Karpas-422 (cell line): ENCODE data around the gene RICTOR. TPM values are rescaled to one million over a fixed set of nuclear protein-coding genes. Genes with fewer than 3 reads are reported as not detected.

Source experiments
- DNase-seq: peaks from one replicate; pipeline ENCODE4 v3.0.0-alpha.2; 2015
- H2AFZ ChIP-seq: fragments of 200-600 bp; sonication (generic); 2 replicates; pipeline ENCODE4 v1.6.1; 2014; ENCODE audit warnings: antibody characterized with exemption, low read length, mixed read lengths
- H3K27ac ChIP-seq: fragments of 200-600 bp; sonication (generic); 2 replicates; pipeline ENCODE4 v1.5.1; 2014; ENCODE audit warnings: mild to moderate bottlenecking, low read length, moderate library complexity
- H3K27me3 ChIP-seq: fragments of 200-600 bp; sonication (generic); 2 replicates; pipeline ENCODE4 v1.6.1; 2014; ENCODE audit warnings: low read length, mixed read lengths
- H3K36me3 ChIP-seq: fragments of 200-600 bp; sonication (generic); 2 replicates; pipeline ENCODE4 v1.6.1; 2014; ENCODE audit warnings: low read length, mixed read lengths; ENCODE audit not compliant: insufficient read depth
- H3K4me1 ChIP-seq: fragments of 200-600 bp; sonication (generic); 2 replicates; pipeline ENCODE4 v1.6.1; 2014; ENCODE audit warnings: mild to moderate bottlenecking, low read length, mixed read lengths
- H3K4me2 ChIP-seq: fragments of 200-600 bp; sonication (generic); 2 replicates; pipeline ENCODE4 v1.6.1; 2014; ENCODE audit warnings: low read length, low read depth, mild to moderate bottlenecking; ENCODE audit not compliant: poor library complexity, severe bottlenecking
- H3K4me3 ChIP-seq: fragments of 200-600 bp; sonication (generic); 2 replicates; pipeline ENCODE4 v1.5.1; 2014; ENCODE audit warnings: mild to moderate bottlenecking, antibody characterized with exemption, low read length, mixed read lengths
- H3K79me2 ChIP-seq: fragments of 200-600 bp; sonication (generic); 2 replicates; pipeline ENCODE4 v1.6.1; 2014; ENCODE audit warnings: mild to moderate bottlenecking, low read length, mixed read lengths
- H3K9ac ChIP-seq: fragments of 200-600 bp; sonication (generic); 2 replicates; pipeline ENCODE4 v1.6.0; 2014; ENCODE audit warnings: low read length
- H3K9me2 ChIP-seq: fragments of 200-600 bp; sonication (generic), shearing (Covaris generic); replicated peaks from 2 replicates; pipeline ENCODE4 v1.6.0; 2014; ENCODE audit warnings: mild to moderate bottlenecking, low read length, moderate library complexity; ENCODE audit not compliant: insufficient read depth
- H3K9me3 ChIP-seq: fragments of 300-700, 200-600 bp; sonication (generic); 2 replicates; pipeline ENCODE4 v1.6.1; 2014; ENCODE audit warnings: low read length, mixed read lengths
- H4K20me1 ChIP-seq: fragments of 200-600 bp; sonication (generic); 2 replicates; pipeline ENCODE4 v1.6.1; 2014; ENCODE audit warnings: mild to moderate bottlenecking, antibody characterized with exemption, low read length, low read depth; ENCODE audit not compliant: insufficient read depth
- total RNA-seq: library from RNA; depleted of rRNA; stranded (reverse); fragments of >200 nt; shearing (Covaris generic); gene quantifications from 2 replicates; pipeline ENCODE4 v1.2.3, GENCODE V29; 2014; ENCODE audit warnings: low replicate concordance; rRNA removed

The RICTOR gene
- total RNA-seq: 24.5 and 42.7 TPM in 2 replicates

DNA sequence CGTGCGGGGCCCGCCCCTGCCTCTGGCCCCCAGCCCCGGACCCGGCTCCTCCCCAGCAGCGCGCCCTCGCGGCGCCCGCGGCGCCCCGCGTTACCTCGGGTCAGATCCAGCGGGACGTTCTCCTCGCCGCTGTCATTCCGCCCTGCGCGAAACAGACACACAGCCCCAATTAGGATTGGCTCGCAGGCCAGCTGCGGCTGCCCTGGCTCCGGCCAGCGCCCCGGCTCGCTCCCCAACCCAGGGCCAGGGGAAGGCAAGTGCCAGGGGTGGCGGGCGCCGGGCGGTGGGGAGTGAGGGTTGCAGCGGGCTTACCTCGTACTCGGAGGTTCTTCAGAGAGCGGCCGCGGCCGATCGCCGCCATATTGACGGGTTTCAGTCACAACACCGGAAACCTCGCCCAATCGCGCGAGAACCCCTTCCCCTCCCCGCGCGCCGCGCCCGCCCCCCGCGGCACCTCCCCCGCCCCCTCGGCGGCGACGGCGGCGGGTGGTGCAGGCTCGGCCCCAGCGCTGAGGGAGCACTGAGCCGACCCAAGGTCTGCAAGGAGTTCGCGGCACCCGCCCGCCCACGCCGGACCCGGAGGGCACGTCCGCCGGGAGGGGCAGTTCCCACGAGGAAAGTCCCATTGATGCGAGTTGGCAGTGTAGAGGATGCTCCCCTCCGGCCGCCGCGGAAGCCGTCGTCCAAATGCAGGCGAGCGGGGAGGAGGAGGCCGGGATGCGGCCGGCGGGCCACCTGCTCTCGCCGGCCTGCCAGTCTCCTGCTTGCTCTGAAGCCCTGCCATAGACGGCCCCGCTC is at the start of gene RICTOR:
RICTOR (minus strand) TSS at position 383 of the 798 bp plus-strand sequence; CDS start at position 361, 22 bp downstream.
- H3K9me2 ChIP-seq: no peaks in the 10 kb centered on the region
- peak within 1 kb of the TSS; percentile 81 for H2AFZ ChIP-seq
- H3K4me1 ChIP-seq: peaks cover 49% of the 10 kb centered on the region
- H3K27ac ChIP-seq: peak within 1 kb of the TSS; percentile 84
- H3K36me3 ChIP-seq: peaks cover 19% of the 10 kb centered on the region
- DNase-seq: peak; percentile 96
- peak within 1 kb of the TSS; percentile 96 for H3K4me2 ChIP-seq
- peaks cover 55% of the 10 kb centered on the region for H3K79me2 ChIP-seq
- peak within 1 kb of the TSS; percentile 77 for H3K4me3 ChIP-seq
- no peaks in the 10 kb centered on the region for H3K27me3 ChIP-seq
- H3K9me3 ChIP-seq: no peaks in the 10 kb centered on the region
- no peaks in the 10 kb centered on the region for H4K20me1 ChIP-seq
- H3K9ac ChIP-seq: peak within 1 kb of the TSS; percentile 97

DNA sequence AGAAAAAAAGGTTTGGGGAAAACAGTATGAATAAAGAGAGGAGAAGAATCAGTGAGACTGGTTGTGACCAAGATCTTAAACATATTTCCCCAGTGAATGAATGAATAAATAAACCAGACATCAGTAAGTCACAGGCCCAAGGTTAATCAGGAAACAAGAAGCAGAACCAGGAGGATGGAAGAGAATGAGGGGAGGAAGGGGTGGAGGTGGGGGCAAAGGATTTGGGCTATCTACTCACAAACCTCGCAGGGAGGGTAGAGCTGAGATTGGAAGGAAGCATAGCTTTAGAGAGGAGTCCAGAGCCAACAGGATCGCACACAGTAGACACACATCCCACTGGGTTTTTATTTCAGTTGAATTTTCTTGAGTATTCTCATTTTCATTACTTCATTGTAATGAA is 47.7 kb upstream of the RICTOR start:
- no peak overlapping the region for H3K4me2 ChIP-seq
- no peak overlapping the region for H3K27ac ChIP-seq
- no peaks in the 10 kb centered on the region for H3K79me2 ChIP-seq
- H3K9me3 ChIP-seq: no peaks in the 10 kb centered on the region
- H3K4me1 ChIP-seq: no peaks in the 10 kb centered on the region
- H3K36me3 ChIP-seq: no peaks in the 10 kb centered on the region
- H4K20me1 ChIP-seq: no peaks in the 10 kb centered on the region
- H3K4me3 ChIP-seq: no peak overlapping the region
- H3K27me3 ChIP-seq: no peaks in the 10 kb centered on the region
- no peak overlapping the region for H2AFZ ChIP-seq
- no peak for DNase-seq
- no peaks in the 10 kb centered on the region for H3K9me2 ChIP-seq
- no peak overlapping the region for H3K9ac ChIP-seq

DNA sequence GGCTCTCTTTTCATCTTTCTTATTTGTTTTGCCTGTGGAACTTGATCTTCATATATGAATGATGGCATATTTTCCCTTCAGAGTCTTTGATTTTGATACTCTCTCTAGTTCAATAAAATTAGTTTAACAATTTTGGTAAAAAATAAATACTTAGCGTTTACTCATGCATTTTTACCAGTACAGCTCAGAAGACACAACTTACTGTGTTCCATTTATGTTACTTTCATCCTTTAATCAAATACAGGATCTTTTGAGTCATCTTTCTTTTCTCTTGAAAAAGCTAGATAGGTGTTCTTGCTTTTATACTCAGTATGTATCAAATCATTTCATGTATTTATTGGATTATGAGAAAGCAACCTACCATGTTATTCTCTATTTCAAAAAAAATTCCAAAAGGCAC is 47.1 kb upstream of the RICTOR start:
- no peaks in the 10 kb centered on the region for H3K79me2 ChIP-seq
- no peaks in the 10 kb centered on the region for H3K4me1 ChIP-seq
- H3K9ac ChIP-seq: no peak overlapping the region
- no peak overlapping the region for H3K4me2 ChIP-seq
- no peak overlapping the region for H3K4me3 ChIP-seq
- H3K9me3 ChIP-seq: no peaks in the 10 kb centered on the region
- H3K27ac ChIP-seq: no peak overlapping the region
- H2AFZ ChIP-seq: no peak overlapping the region
- H3K27me3 ChIP-seq: no peaks in the 10 kb centered on the region
- H3K36me3 ChIP-seq: no peaks in the 10 kb centered on the region
- no peak for DNase-seq
- H3K9me2 ChIP-seq: no peaks in the 10 kb centered on the region
- no peaks in the 10 kb centered on the region for H4K20me1 ChIP-seq

- no peaks in the 10 kb centered on the region for H3K9me3 ChIP-seq
- H3K4me1 ChIP-seq: no peaks in the 10 kb centered on the region
- H3K4me2 ChIP-seq: no peak overlapping the region
- H3K9me2 ChIP-seq: no peaks in the 10 kb centered on the region
- no peaks in the 10 kb centered on the region for H3K27me3 ChIP-seq
- no peaks in the 10 kb centered on the region for H4K20me1 ChIP-seq
- H3K79me2 ChIP-seq: no peaks in the 10 kb centered on the region
- H3K27ac ChIP-seq: no peak overlapping the region
- DNase-seq: no peak
- no peaks in the 10 kb centered on the region for H3K36me3 ChIP-seq
- H3K4me3 ChIP-seq: no peak overlapping the region
- H2AFZ ChIP-seq: no peak overlapping the region
- no peak overlapping the region for H3K9ac ChIP-seq
Observed at GRCh38 chr5:39120052-39120420, 45.8 kb upstream of the RICTOR start.

DNA sequence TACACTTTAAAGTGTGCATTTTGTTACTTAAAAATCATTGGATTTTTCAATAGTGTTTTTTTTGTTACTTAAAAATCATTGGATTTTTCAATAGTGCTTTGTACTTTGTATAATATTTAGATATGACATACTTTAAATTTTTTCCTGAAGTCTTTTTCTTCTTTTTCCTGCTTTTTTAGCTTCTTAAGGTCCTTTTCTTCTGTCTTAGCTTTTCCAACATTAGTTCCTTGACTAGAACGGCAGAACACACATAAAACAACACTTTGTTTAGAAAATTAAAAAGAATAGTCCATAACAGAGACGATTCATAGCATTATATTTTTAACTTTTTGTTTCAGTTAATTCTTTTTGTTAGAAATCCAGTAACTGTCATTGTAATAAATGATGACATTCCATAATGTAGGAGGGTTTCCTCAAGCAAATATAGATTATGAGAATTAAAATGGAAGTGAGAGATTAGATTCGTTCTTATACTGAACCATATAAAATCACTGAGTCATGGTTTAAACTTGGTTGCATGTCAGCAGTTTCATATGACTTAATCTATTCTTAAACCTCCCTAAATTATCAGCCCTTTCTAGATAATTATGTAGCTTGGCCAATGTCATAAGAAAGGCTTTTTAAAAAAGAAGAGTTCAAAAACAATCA is 45.3 kb upstream of the RICTOR start:
- no peaks in the 10 kb centered on the region for H3K9me3 ChIP-seq
- no peak overlapping the region for H3K4me3 ChIP-seq
- H3K4me2 ChIP-seq: no peak overlapping the region
- no peaks in the 10 kb centered on the region for H3K36me3 ChIP-seq
- no peaks in the 10 kb centered on the region for H4K20me1 ChIP-seq
- no peak for DNase-seq
- no peaks in the 10 kb centered on the region for H3K27me3 ChIP-seq
- H3K79me2 ChIP-seq: no peaks in the 10 kb centered on the region
- no peaks in the 10 kb centered on the region for H3K4me1 ChIP-seq
- H3K9me2 ChIP-seq: no peaks in the 10 kb centered on the region
- no peak overlapping the region for H2AFZ ChIP-seq
- no peak overlapping the region for H3K9ac ChIP-seq
- H3K27ac ChIP-seq: no peak overlapping the region

GRCh38 chr5:39118638-39119037 is 44.4 kb upstream of the RICTOR start:
- H3K9ac ChIP-seq: no peak overlapping the region
- H3K4me3 ChIP-seq: no peak overlapping the region
- H2AFZ ChIP-seq: no peak overlapping the region
- no peaks in the 10 kb centered on the region for H3K36me3 ChIP-seq
- no peaks in the 10 kb centered on the region for H3K9me2 ChIP-seq
- no peaks in the 10 kb centered on the region for H3K27me3 ChIP-seq
- no peak overlapping the region for H3K27ac ChIP-seq
- no peak overlapping the region for H3K4me2 ChIP-seq
- H3K4me1 ChIP-seq: no peaks in the 10 kb centered on the region
- H3K9me3 ChIP-seq: no peaks in the 10 kb centered on the region
- no peaks in the 10 kb centered on the region for H3K79me2 ChIP-seq
- no peak for DNase-seq
- no peaks in the 10 kb centered on the region for H4K20me1 ChIP-seq

DNA sequence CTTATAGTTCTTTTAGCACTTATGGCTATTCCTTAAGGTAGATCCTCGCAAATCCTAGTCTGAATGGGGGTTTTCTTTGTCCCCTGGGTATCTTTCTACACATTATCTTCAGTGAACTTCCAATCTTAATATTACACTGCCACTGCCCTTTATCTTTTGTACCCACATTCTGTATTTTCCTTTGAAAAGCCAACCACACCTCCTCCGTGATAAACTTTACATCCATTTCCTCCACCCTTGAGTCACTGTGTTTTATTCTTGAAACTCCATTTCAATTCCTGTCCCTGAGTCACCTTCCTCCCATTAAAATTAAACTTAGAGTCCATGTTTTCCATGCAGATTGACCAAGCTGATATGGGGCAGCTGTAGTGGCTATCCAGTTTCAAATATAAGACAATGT is 43.2 kb upstream of the RICTOR start:
- no peak for DNase-seq
- Histone ChIP-seq H4K20me1 (no peaks in the 10 kb centered on the region), H3K36me3 (no peaks in the 10 kb centered on the region), H2AFZ (no peak overlapping the region), H3K9ac (no peak overlapping the region), H3K79me2 (no peaks in the 10 kb centered on the region), H3K27ac (no peak overlapping the region), H3K4me2 (no peak overlapping the region), H3K9me3 (no peaks in the 10 kb centered on the region), H3K4me1 (no peaks in the 10 kb centered on the region), H3K27me3 (no peaks in the 10 kb centered on the region), H3K9me2 (no peaks in the 10 kb centered on the region), H3K4me3 (no peak overlapping the region)

DNA sequence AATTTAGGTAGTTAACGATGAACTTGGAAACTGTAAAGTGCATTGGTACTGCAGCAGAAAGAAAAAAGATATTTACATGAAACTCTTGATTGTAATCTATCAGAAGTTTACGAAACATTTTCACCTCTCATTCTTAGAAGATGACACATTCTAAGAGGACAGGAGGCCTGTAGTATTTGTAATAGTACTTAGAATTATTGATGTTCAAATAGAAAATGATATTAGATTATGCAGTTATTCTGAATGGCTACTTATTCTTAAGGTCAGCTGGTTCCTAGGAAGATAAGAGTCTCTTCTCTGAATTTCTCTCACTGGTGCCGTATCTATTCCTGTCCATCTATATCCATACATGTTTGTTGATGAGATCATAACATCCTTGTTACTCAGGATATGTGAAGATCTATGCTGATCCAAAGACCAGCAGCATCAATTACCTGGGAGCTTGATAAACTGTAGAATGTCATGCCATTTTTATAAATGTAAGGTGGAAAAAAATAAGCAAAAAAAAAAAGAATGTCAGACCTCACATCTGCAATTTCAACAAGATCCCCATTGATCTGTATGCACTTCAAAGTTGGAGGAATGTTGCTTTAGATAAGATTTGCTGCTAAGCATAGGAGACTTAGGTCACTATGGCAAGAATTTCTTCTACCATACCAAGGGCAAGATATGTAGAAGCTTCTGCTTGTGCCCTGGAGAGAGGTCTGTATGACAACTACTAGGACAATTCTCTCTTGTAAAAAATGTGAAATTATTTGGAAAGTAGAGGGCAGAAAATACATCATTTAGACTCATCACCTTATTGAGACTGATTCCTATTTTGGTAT is 42.4 kb upstream of the RICTOR start:
- no peaks in the 10 kb centered on the region for H3K9me2 ChIP-seq
- H3K4me1 ChIP-seq: no peaks in the 10 kb centered on the region
- no peaks in the 10 kb centered on the region for H3K9me3 ChIP-seq
- H3K36me3 ChIP-seq: no peaks in the 10 kb centered on the region
- no peak overlapping the region for H3K4me2 ChIP-seq
- H3K27ac ChIP-seq: no peak overlapping the region
- no peak for DNase-seq
- H2AFZ ChIP-seq: no peak overlapping the region
- no peaks in the 10 kb centered on the region for H3K27me3 ChIP-seq
- H3K9ac ChIP-seq: no peak overlapping the region
- no peaks in the 10 kb centered on the region for H4K20me1 ChIP-seq
- no peak overlapping the region for H3K4me3 ChIP-seq
- H3K79me2 ChIP-seq: no peaks in the 10 kb centered on the region
